HCT116 (cell line): ENCODE results near the gene RFX2. TPM values are rescaled to one million over a fixed set of nuclear protein-coding genes. Genes with fewer than 3 reads are reported as not detected.

ENCODE experiments used
- ATAC-seq: fragments of 200-7000 bp; cut with Tn5 transposase; 2 replicates; pipeline ENCODE4 v1.9.1; 2020; ENCODE audit warnings: mild to moderate bottlenecking, moderate library complexity
- BruUV-seq: library from RNA; stranded (reverse); fragments of 400-500 nt; replicated peaks from 2 replicates; lab custom pipeline; 2021; lab: Mats Ljungman, UMichigan
- CTCF ChIA-PET: fragments of 300-600 bp; sonication (Branson Sonifier 250); formaldehyde crosslinking; loops from one replicate; lab custom pipeline; 2021; ENCODE audit warnings: antibody characterized with exemption; lab: Charles Lee
- POLR2A ChIA-PET: fragments of 300-600, 350-600 bp; sonication (Branson Sonifier 250); formaldehyde crosslinking; loops from one replicate; lab custom pipeline; 2021; ENCODE audit warnings: antibody characterized with exemption; lab: Charles Lee
- RAD21 ChIA-PET, 2 experiments: fragments of 300-600 bp; sonication (Branson Sonifier 250); formaldehyde crosslinking; loops; one replicate each; lab custom pipeline; 2023; ENCODE audit warnings: low total read pairs in 2 of 2; ENCODE audit not compliant: uncharacterized antibody in 2 of 2, unreplicated experiment in 2 of 2, low non-redundant PET in 1 of 2; lab: Charles Lee
- DNase-seq: peaks from one replicate; pipeline ENCODE4 v3.0.0-alpha.2; 2010; ENCODE audit warnings: low read depth, low spot score
- H2AFZ ChIP-seq: fragments of 200-600 bp; shearing (Covaris generic), sonication (generic); 2 replicates; pipeline ENCODE4 v1.6.1; 2017; ENCODE audit warnings: low read depth, mixed run types, mixed read lengths, antibody characterized with exemption, low read length; ENCODE audit not compliant: poor library complexity, severe bottlenecking
- H3K27ac ChIP-seq: 2 replicates; pipeline ENCODE4 v1.5.1; 2012; ENCODE audit warnings: low read depth, low read length
- H3K27me3 ChIP-seq: fragments of 200-600 bp; sonication (generic); 2 replicates; pipeline ENCODE4 v1.6.1; 2016; ENCODE audit warnings: mixed run types, low read length, mixed read lengths; ENCODE audit not compliant: insufficient read depth
- H3K36me3 ChIP-seq, 2 experiments: fragments of 200-500 bp in 1 of 2; fragments of 200-600 bp in 1 of 2; sonication (Bioruptor generic) in 1 of 2; sonication (generic) in 1 of 2; 2 replicates each; pipeline versions ENCODE4 v1.5.1 to v1.6.1; 2014 to 2016; ENCODE audit warnings: low read length in 2 of 2, inconsistent platforms in 1 of 2, mixed read lengths in 1 of 2, mixed run types in 1 of 2; ENCODE audit not compliant: insufficient read depth in 2 of 2, control insufficient read depth in 1 of 2
- H3K4me1 ChIP-seq, 2 experiments: fragments of 200-600 bp in 1 of 2; sonication (generic) in 1 of 2; 2 replicates each; pipeline versions ENCODE4 v1.5.1 to v1.6.1; 2012 to 2017; ENCODE audit warnings: low read length in 2 of 2, inconsistent platforms in 1 of 2, mild to moderate bottlenecking in 1 of 2, mixed read lengths in 1 of 2, mixed run types in 1 of 2, moderate library complexity in 1 of 2; ENCODE audit not compliant: insufficient read depth in 2 of 2, control insufficient read depth in 1 of 2
- H3K4me2 ChIP-seq: fragments of 200-600 bp; sonication (generic); 2 replicates; pipeline ENCODE4 v1.6.1; 2017; ENCODE audit warnings: mixed run types, low read length, mixed read lengths
- H3K4me3 ChIP-seq, 2 experiments: fragments of 200-600 bp in 1 of 2; sonication (generic) in 1 of 2; replicated peaks in 1 of 2; 2 replicates each; pipeline ENCODE4 v1.5.1; 2011 to 2016; ENCODE audit warnings: low read length in 2 of 2, control low read depth in 1 of 2, low read depth in 1 of 2, mild to moderate bottlenecking in 1 of 2, mixed read lengths in 1 of 2, mixed run types in 1 of 2
- H3K79me2 ChIP-seq: fragments of 200-600 bp; sonication (generic); 2 replicates; pipeline ENCODE4 v1.6.1; 2017; ENCODE audit warnings: mild to moderate bottlenecking, mixed run types, low read length, moderate library complexity, mixed read lengths; ENCODE audit not compliant: insufficient read depth
- H3K9ac ChIP-seq: fragments of 200-600 bp; sonication (generic); 2 replicates; pipeline ENCODE4 v1.6.1; 2016; ENCODE audit warnings: low read length, mixed read lengths
- H3K9me2 ChIP-seq: fragments of 200-600 bp; sonication (generic), shearing (Covaris generic); 2 replicates; pipeline ENCODE4 v1.6.1; 2017; ENCODE audit warnings: mixed run types, mild to moderate bottlenecking, moderate library complexity; ENCODE audit not compliant: insufficient read depth
- H3K9me3 ChIP-seq, 2 experiments: fragments of 200-500 bp in 1 of 2; fragments of 200-600 bp in 1 of 2; sonication (Bioruptor generic) in 1 of 2; sonication (generic) in 1 of 2; 2 replicates each; pipeline ENCODE4 v1.6.1; 2014 to 2017; ENCODE audit warnings: low read length in 2 of 2, mixed read lengths in 2 of 2, inconsistent platforms in 1 of 2, low read depth in 1 of 2, mild to moderate bottlenecking in 1 of 2, mixed run types in 1 of 2, moderate library complexity in 1 of 2; ENCODE audit not compliant: control insufficient read depth in 1 of 2, insufficient read depth in 1 of 2
- H4K20me1 ChIP-seq: fragments of 200-600 bp; sonication (generic), shearing (Covaris generic); 2 replicates; pipeline ENCODE4 v1.6.1; 2017; ENCODE audit warnings: mixed run types, mild to moderate bottlenecking, moderate library complexity; ENCODE audit not compliant: insufficient read depth
- ATF3 ChIP-seq: IDR thresholded peaks from 2 replicates; pipeline ENCODE4 v1.6.1; 2012
- CBX3 ChIP-seq: IDR thresholded peaks from 2 replicates; pipeline ENCODE4 v1.6.1; 2012; ENCODE audit warnings: low read depth
- CEBPB ChIP-seq: IDR thresholded peaks from 2 replicates; pipeline ENCODE4 v1.6.1; 2012; ENCODE audit warnings: low read depth
- CTCF ChIP-seq, 3 experiments: fragments of 200-600 bp in 1 of 3; sonication (generic) in 1 of 3; IDR thresholded peaks in 2 of 3; conservative IDR thresholded peaks in 1 of 3; 2 replicates each; pipeline ENCODE4 v1.5.1; 2012 to 2017; ENCODE audit warnings: low read depth in 2 of 3, low read length in 2 of 3, antibody characterized with exemption in 1 of 3, borderline replicate concordance in 1 of 3, control low read depth in 1 of 3, mild to moderate bottlenecking in 1 of 3, mixed read lengths in 1 of 3, mixed run types in 1 of 3, moderate library complexity in 1 of 3; ENCODE audit not compliant: insufficient read depth in 1 of 3
- ELF1 ChIP-seq: IDR thresholded peaks from 2 replicates; pipeline ENCODE4 v1.6.1; 2012; ENCODE audit warnings: low read depth, borderline replicate concordance
- EZH2 ChIP-seq: fragments of 200-600 bp; sonication (generic); IDR thresholded peaks from 2 replicates; pipeline ENCODE4 v1.6.1; 2017; ENCODE audit warnings: antibody characterized with exemption, mixed run types
- EZH2phosphoT487 ChIP-seq: fragments of 200-600 bp; IDR thresholded peaks from 2 replicates; pipeline ENCODE4 v1.6.1; 2018; ENCODE audit warnings: antibody characterized with exemption, borderline replicate concordance
- JUND ChIP-seq: IDR thresholded peaks from 2 replicates; pipeline ENCODE4 v1.6.1; 2012
- POLR2AphosphoS5 ChIP-seq: IDR thresholded peaks from 2 replicates; pipeline ENCODE4 v1.6.1; 2011; ENCODE audit warnings: mild to moderate bottlenecking, low read depth, low read length, moderate library complexity
- RAD21 ChIP-seq: IDR thresholded peaks from 2 replicates; pipeline ENCODE4 v1.6.1; 2012; ENCODE audit warnings: low read depth, mild to moderate bottlenecking
- REST ChIP-seq: IDR thresholded peaks from 2 replicates; pipeline ENCODE4 v1.6.1; 2012; ENCODE audit warnings: low read depth
- SIN3A ChIP-seq: IDR thresholded peaks from 2 replicates; pipeline ENCODE4 v1.6.1; 2012; ENCODE audit warnings: low read depth
- SP1 ChIP-seq: IDR thresholded peaks from 2 replicates; pipeline ENCODE4 v1.6.1; 2012; ENCODE audit warnings: low read depth
- SRF ChIP-seq: IDR thresholded peaks from 2 replicates; pipeline ENCODE4 v1.6.1; 2012; ENCODE audit warnings: low read depth
- TCF7L2 ChIP-seq: IDR thresholded peaks from 2 replicates; pipeline ENCODE4 v1.7.0; 2011; ENCODE audit warnings: borderline replicate concordance, inconsistent platforms; ENCODE audit not compliant: insufficient read depth, insufficient read length; ENCODE audit errors: extremely low read depth
- YY1 ChIP-seq: IDR thresholded peaks from 2 replicates; pipeline ENCODE4 v1.6.1; 2011; ENCODE audit warnings: low read length, low read depth, moderate library complexity, mild to moderate bottlenecking; ENCODE audit not compliant: insufficient replicate concordance; ENCODE audit errors: extremely low read depth
- ZBTB33 ChIP-seq: IDR thresholded peaks from 2 replicates; pipeline ENCODE4 v1.6.1; 2011; ENCODE audit warnings: mild to moderate bottlenecking, low read length, moderate library complexity; ENCODE audit not compliant: insufficient replicate concordance; ENCODE audit errors: extremely low read depth
- ZFX ChIP-seq: fragments of 450-650 bp; IDR thresholded peaks from 2 replicates; pipeline ENCODE4 v1.6.1; 2017
- ZNF274 ChIP-seq: fragments of 200-500 bp; sonication (Bioruptor generic); IDR thresholded peaks from 2 replicates; pipeline ENCODE4 v1.6.1; 2014; ENCODE audit warnings: mild to moderate bottlenecking, low read depth, low read length, inconsistent platforms
- intact Hi-C: fragments of 100-400 bp; cut with micrococcal nuclease; formaldehyde crosslinking; loops from 2 replicates; pipeline ENCODE4 v1.10.0; 2022
- total RNA-seq: library from RNA; stranded (reverse); gene quantifications from one replicate; pipeline ENCODE4 v1.2.1, GENCODE V29; 2021; ENCODE audit not compliant: unreplicated experiment

Gene RFX2
- total RNA-seq, 1 experiment from 2014 or later = 13.7 TPM

- H2AFZ ChIP-seq = no peak overlapping the region
- no peak for TF ChIP-seq REST
- TF ChIP-seq EZH2 = no peak
- no peak for TF ChIP-seq SIN3A
- no peak for TF ChIP-seq CEBPB
- no peak for TF ChIP-seq ZBTB33
- no peak for TF ChIP-seq ZNF274
- no peak for TF ChIP-seq ELF1
- TF ChIP-seq SRF = no peak
- TF ChIP-seq POLR2AphosphoS5 = no peak
- TF ChIP-seq SP1 = no peak
- no peak for TF ChIP-seq ATF3
- no peak for TF ChIP-seq CTCF (IDR thresholded peaks at IDR 0.05 in 2 of 3, conservative IDR thresholded peaks at IDR 0.05 in 1 of 3; ENCODE audit: borderline replicate concordance in 1 of 3, insufficient read depth in 1 of 3, low read depth in 2 of 3, low read length in 2 of 3)
- no peak for TF ChIP-seq YY1
- no peak for TF ChIP-seq CBX3
- TF ChIP-seq RAD21 = no peak
- TF ChIP-seq TCF7L2 = no peak
- TF ChIP-seq ZFX = no peak
- TF ChIP-seq EZH2phosphoT487 = no peak
- TF ChIP-seq JUND = no peak
- intact Hi-C loops = no loop called here
- no peak for ATAC-seq
- no peak overlapping the region for H3K27ac ChIP-seq
- CTCF ChIA-PET = no interaction called here
- H3K36me3 ChIP-seq = no peaks in the 10 kb centered on the region
- BruUV-seq = no TSS peak
- H3K4me1 ChIP-seq = peaks cover 12 to 53% of the 10 kb centered on the region in 2 experiments
- no peak overlapping the region for H3K4me2 ChIP-seq
- H3K9me3 ChIP-seq = no peaks in the 10 kb centered on the region
- no peak overlapping the region for H3K4me3 ChIP-seq
- H3K79me2 ChIP-seq = no peaks in the 10 kb centered on the region
- H4K20me1 ChIP-seq = no peaks in the 10 kb centered on the region
- no peak for DNase-seq
- H3K9me2 ChIP-seq = no peaks in the 10 kb centered on the region
- no peaks in the 10 kb centered on the region for H3K27me3 ChIP-seq
- no peak overlapping the region for H3K9ac ChIP-seq
- RAD21 ChIA-PET = no interaction called here
- POLR2A ChIA-PET = no interaction called here
These were observed 47.2 kb downstream of the RFX2 start for GRCh38 chr19:6062961-6063575.
